ENCODE results near the gene C1QTNF4. TPM values are rescaled to one million over a fixed set of nuclear protein-coding genes. Genes with fewer than 3 reads are reported as not detected.

Gene C1QTNF4
- total and polyA plus RNA-seq, 9 of the 15 experiments (the other 6 are each of a cell fraction or from before 2014, with no cell fraction given) = not detected

- no peak for TF ChIP-seq CHD4 (IDR thresholded peaks at IDR 0.05; ENCODE audit: insufficient read depth, insufficient replicate concordance, low read depth, low read length, poor library complexity, severe bottlenecking)
- TF ChIP-seq GABPA (tag; conservative IDR thresholded peaks at IDR 0.05; ENCODE audit: low read depth) = no peak
- TF ChIP-seq ZKSCAN8 (CRISPR knock-in tag; IDR thresholded peaks at IDR 0.05) = no peak
- no peak for TF ChIP-seq ZNF444 (CRISPR knock-in tag; IDR thresholded peaks at IDR 0.05)
- TF ChIP-seq ESRRB (CRISPR knock-in tag; IDR thresholded peaks at IDR 0.05; ENCODE audit: borderline replicate concordance) = no peak
- TF ChIP-seq HINFP (tag; conservative IDR thresholded peaks at IDR 0.05; ENCODE audit: low read depth) = peak; percentile 92
- no peak for TF ChIP-seq TCF3 (CRISPR knock-in tag; IDR thresholded peaks at IDR 0.05)
- TF ChIP-seq PHF8 (IDR thresholded peaks at IDR 0.05; ENCODE audit: borderline replicate concordance, low read length) = peak; percentile 98
- TF ChIP-seq ELF2 (CRISPR knock-in tag; IDR thresholded peaks at IDR 0.05) = no peak
- peak; percentile 72; the same call in 1 of the 2 replicates for TF ChIP-seq VEZF1 (CRISPR knock-in tag; IDR thresholded peaks at IDR 0.05)
- no peak for TF ChIP-seq ZBTB9 (CRISPR knock-in tag; IDR thresholded peaks at IDR 0.05)
- no peak for TF ChIP-seq ZNF134 (CRISPR knock-in tag; conservative IDR thresholded peaks at IDR 0.05)
- TF ChIP-seq DIDO1 (tag; IDR thresholded peaks at IDR 0.05; ENCODE audit: low read depth) = no peak
- TF ChIP-seq HOXB6 (CRISPR knock-in tag; IDR thresholded peaks at IDR 0.05; ENCODE audit: borderline replicate concordance) = no peak
- no peak for TF ChIP-seq RBM14 (IDR thresholded peaks at IDR 0.05; ENCODE audit: borderline replicate concordance, insufficient read depth, low read depth, low read length)
- TF ChIP-seq FOXK1 (CRISPR knock-in tag; IDR thresholded peaks at IDR 0.05; ENCODE audit: borderline replicate concordance) = no peak
- TF ChIP-seq RBM25 (IDR thresholded peaks at IDR 0.05; ENCODE audit: low read depth, low read length, severe bottlenecking) = peak; percentile 91
- TF ChIP-seq ZC3H4 (CRISPR knock-in tag; IDR thresholded peaks at IDR 0.05; ENCODE audit: borderline replicate concordance) = no peak; the same call in 1 of the 2 replicates
- no peak for TF ChIP-seq STAT5A (IDR thresholded peaks at IDR 0.05; ENCODE audit: borderline replicate concordance, low read length)
- peak; percentile 73 for TF ChIP-seq POLR2AphosphoS5 (IDR thresholded peaks at IDR 0.05; ENCODE audit: control insufficient read depth, insufficient read depth, low read depth, low read length)
- TF ChIP-seq SIRT6 (IDR thresholded peaks at IDR 0.05; ENCODE audit: low read depth, low read length) = no peak
- no peak for TF ChIP-seq DNMT1 (IDR thresholded peaks at IDR 0.05)
- no peak for TF ChIP-seq ZBTB8A (IDR thresholded peaks at IDR 0.05; ENCODE audit: partially characterized antibody)
- peak; percentile 87 for TF ChIP-seq EP400 (IDR thresholded peaks at IDR 0.05)
Measured at GRCh38 chr11:47565340-47566148, 28.7 kb downstream of the C1QTNF4 start, which contains the start of gene PTPMT1 (continued).

Measured in K562 (cell line).